GM23338 (cell line): ENCODE data around the gene LIMCH1. TPM values are rescaled to one million over a fixed set of nuclear protein-coding genes. Genes with fewer than 3 reads are reported as not detected.

Source experiments
- ATAC-seq: fragments of 200-7000 bp; cut with Tn5 transposase; 3 replicates; pipeline ENCODE4 v1.9.1; 2020
- DNase-seq: peaks from one replicate; pipeline ENCODE4 v3.0.0-alpha.2; 2015; ENCODE audit warnings: low spot score
- H2AFZ ChIP-seq: fragments of 200-600 bp; sonication (generic); 2 replicates; pipeline ENCODE4 v1.8.0; 2016; ENCODE audit warnings: antibody characterized with exemption, mild to moderate bottlenecking, moderate library complexity
- H3F3A ChIP-seq: fragments of 200-600 bp; sonication (generic); replicated peaks from 2 replicates; pipeline ENCODE4 v1.8.0; 2017; ENCODE audit warnings: antibody characterized with exemption, mixed run types, low read depth
- H3K27ac ChIP-seq: fragments of 200-600 bp; sonication (generic); 2 replicates; pipeline ENCODE4 v1.6.1; 2016; ENCODE audit warnings: low read depth
- H3K27me3 ChIP-seq: fragments of 200-600 bp; sonication (generic); 2 replicates; pipeline ENCODE4 v1.8.0; 2016; ENCODE audit warnings: mild to moderate bottlenecking, mixed run types, moderate library complexity; ENCODE audit not compliant: insufficient read depth
- H3K36me3 ChIP-seq: fragments of 200-600 bp; sonication (generic); 2 replicates; pipeline ENCODE4 v1.8.0; 2016; ENCODE audit warnings: mild to moderate bottlenecking; ENCODE audit not compliant: insufficient read depth
- H3K4me1 ChIP-seq: fragments of 200-600 bp; sonication (generic); 2 replicates; pipeline ENCODE4 v1.8.0; 2016; ENCODE audit warnings: mild to moderate bottlenecking, moderate library complexity; ENCODE audit not compliant: insufficient read depth
- H3K4me2 ChIP-seq: fragments of 200-600 bp; sonication (generic); 2 replicates; pipeline ENCODE4 v1.7.1; 2017; ENCODE audit warnings: mixed run types
- H3K4me3 ChIP-seq: fragments of 200-600 bp; sonication (generic); 2 replicates; pipeline ENCODE4 v1.6.1; 2016; ENCODE audit warnings: mixed run types
- H3K79me2 ChIP-seq: fragments of 200-600 bp; sonication (generic); replicated peaks from 2 replicates; pipeline ENCODE4 v1.8.0; 2017; ENCODE audit warnings: mild to moderate bottlenecking; ENCODE audit not compliant: insufficient read depth
- H3K9me2 ChIP-seq: fragments of 200-600 bp; sonication (generic); 2 replicates; pipeline ENCODE4 v1.8.0; 2017; ENCODE audit not compliant: insufficient read depth
- H4K20me1 ChIP-seq: fragments of 200-600 bp; sonication (generic); replicated peaks from 2 replicates; pipeline ENCODE4 v1.8.0; 2017; ENCODE audit warnings: mild to moderate bottlenecking; ENCODE audit not compliant: insufficient read depth
- H3K27ac Mint-ChIP-seq: 2 replicates; pipeline ENCODE4 v1.8.0; 2020; ENCODE audit warnings: inconsistent platforms, mild to moderate bottlenecking, moderate library complexity, mixed read lengths
- H3K27me3 Mint-ChIP-seq: 3 replicates; pipeline ENCODE4 v1.8.0; 2022; ENCODE audit warnings: low read depth, mild to moderate bottlenecking, moderate library complexity, mixed read lengths, inconsistent platforms; ENCODE audit not compliant: insufficient read depth, poor library complexity
- H3K36me3 Mint-ChIP-seq: 3 replicates; pipeline ENCODE4 v1.8.0; 2021; ENCODE audit warnings: low read depth, mild to moderate bottlenecking, inconsistent platforms, moderate library complexity, mixed read lengths
- H3K4me1 Mint-ChIP-seq: 3 replicates; pipeline ENCODE4 v1.8.0; 2020; ENCODE audit warnings: mild to moderate bottlenecking, inconsistent platforms, mixed read lengths
- H3K4me3 Mint-ChIP-seq: 3 replicates; pipeline ENCODE4 v1.8.0; 2021; ENCODE audit warnings: moderate library complexity, mild to moderate bottlenecking, inconsistent platforms, mixed read lengths
- H3K9me3 Mint-ChIP-seq: 3 replicates; pipeline ENCODE4 v1.8.0; 2020; ENCODE audit warnings: moderate library complexity, mild to moderate bottlenecking, inconsistent platforms, mixed read lengths
- CREB1 ChIP-seq: fragments of 250-450 bp; sonication (Bioruptor Pico); IDR thresholded peaks from 2 replicates; pipeline ENCODE4 v1.5.0; 2020; ENCODE audit warnings: low read depth, mild to moderate bottlenecking, moderate library complexity
- ETS1 ChIP-seq: IDR thresholded peaks from 2 replicates; pipeline ENCODE4 v1.6.1; 2016; ENCODE audit warnings: antibody characterized with exemption
- EZH2 ChIP-seq: fragments of 200-600 bp; sonication (generic); IDR thresholded peaks from one replicate; pipeline ENCODE4 v1.8.0; 2017; ENCODE audit warnings: antibody characterized with exemption, mild to moderate bottlenecking, low read depth; ENCODE audit not compliant: unreplicated experiment
- EZH2phosphoT487 ChIP-seq: fragments of 200-600 bp; sonication (generic); IDR thresholded peaks from one replicate; pipeline ENCODE4 v1.8.1; 2018; ENCODE audit warnings: antibody characterized with exemption; ENCODE audit not compliant: unreplicated experiment
- POLR2AphosphoS5 ChIP-seq: IDR thresholded peaks from 2 replicates; pipeline ENCODE4 v1.6.1; 2016; ENCODE audit warnings: antibody characterized with exemption, low read depth
- STAT1 ChIP-seq: IDR thresholded peaks from one replicate; pipeline ENCODE4 v1.6.1; 2016; ENCODE audit warnings: antibody characterized with exemption; ENCODE audit not compliant: unreplicated experiment
- polyA plus RNA-seq: library from polyadenylated mRNA; unstranded; fragments of >200 nt; fragmentation: Nextera tagmentation; extraction: Ambion mirVana; gene quantifications from 2 replicates; pipeline ENCODE4 v1.2.1, GENCODE V29; 2016
- total RNA-seq: library from RNA; depleted of rRNA; stranded (reverse); fragments of >200 nt; shearing (Covaris generic); gene quantifications from 2 replicates; pipeline ENCODE4 v1.2.3, GENCODE V29; 2014
- TF ChIP-seq, protein P1 (sequence below): fragments of 250-450 bp; sonication (Bioruptor Pico); IDR thresholded peaks from 2 replicates; pipeline ENCODE4 v1.5.0; 2020; ENCODE audit warnings: mild to moderate bottlenecking, moderate library complexity

Gene LIMCH1
- total and polyA plus RNA-seq, 2 experiments from 2014 or later, result 1.5 TPM

- TF ChIP-seq, protein P1, sequence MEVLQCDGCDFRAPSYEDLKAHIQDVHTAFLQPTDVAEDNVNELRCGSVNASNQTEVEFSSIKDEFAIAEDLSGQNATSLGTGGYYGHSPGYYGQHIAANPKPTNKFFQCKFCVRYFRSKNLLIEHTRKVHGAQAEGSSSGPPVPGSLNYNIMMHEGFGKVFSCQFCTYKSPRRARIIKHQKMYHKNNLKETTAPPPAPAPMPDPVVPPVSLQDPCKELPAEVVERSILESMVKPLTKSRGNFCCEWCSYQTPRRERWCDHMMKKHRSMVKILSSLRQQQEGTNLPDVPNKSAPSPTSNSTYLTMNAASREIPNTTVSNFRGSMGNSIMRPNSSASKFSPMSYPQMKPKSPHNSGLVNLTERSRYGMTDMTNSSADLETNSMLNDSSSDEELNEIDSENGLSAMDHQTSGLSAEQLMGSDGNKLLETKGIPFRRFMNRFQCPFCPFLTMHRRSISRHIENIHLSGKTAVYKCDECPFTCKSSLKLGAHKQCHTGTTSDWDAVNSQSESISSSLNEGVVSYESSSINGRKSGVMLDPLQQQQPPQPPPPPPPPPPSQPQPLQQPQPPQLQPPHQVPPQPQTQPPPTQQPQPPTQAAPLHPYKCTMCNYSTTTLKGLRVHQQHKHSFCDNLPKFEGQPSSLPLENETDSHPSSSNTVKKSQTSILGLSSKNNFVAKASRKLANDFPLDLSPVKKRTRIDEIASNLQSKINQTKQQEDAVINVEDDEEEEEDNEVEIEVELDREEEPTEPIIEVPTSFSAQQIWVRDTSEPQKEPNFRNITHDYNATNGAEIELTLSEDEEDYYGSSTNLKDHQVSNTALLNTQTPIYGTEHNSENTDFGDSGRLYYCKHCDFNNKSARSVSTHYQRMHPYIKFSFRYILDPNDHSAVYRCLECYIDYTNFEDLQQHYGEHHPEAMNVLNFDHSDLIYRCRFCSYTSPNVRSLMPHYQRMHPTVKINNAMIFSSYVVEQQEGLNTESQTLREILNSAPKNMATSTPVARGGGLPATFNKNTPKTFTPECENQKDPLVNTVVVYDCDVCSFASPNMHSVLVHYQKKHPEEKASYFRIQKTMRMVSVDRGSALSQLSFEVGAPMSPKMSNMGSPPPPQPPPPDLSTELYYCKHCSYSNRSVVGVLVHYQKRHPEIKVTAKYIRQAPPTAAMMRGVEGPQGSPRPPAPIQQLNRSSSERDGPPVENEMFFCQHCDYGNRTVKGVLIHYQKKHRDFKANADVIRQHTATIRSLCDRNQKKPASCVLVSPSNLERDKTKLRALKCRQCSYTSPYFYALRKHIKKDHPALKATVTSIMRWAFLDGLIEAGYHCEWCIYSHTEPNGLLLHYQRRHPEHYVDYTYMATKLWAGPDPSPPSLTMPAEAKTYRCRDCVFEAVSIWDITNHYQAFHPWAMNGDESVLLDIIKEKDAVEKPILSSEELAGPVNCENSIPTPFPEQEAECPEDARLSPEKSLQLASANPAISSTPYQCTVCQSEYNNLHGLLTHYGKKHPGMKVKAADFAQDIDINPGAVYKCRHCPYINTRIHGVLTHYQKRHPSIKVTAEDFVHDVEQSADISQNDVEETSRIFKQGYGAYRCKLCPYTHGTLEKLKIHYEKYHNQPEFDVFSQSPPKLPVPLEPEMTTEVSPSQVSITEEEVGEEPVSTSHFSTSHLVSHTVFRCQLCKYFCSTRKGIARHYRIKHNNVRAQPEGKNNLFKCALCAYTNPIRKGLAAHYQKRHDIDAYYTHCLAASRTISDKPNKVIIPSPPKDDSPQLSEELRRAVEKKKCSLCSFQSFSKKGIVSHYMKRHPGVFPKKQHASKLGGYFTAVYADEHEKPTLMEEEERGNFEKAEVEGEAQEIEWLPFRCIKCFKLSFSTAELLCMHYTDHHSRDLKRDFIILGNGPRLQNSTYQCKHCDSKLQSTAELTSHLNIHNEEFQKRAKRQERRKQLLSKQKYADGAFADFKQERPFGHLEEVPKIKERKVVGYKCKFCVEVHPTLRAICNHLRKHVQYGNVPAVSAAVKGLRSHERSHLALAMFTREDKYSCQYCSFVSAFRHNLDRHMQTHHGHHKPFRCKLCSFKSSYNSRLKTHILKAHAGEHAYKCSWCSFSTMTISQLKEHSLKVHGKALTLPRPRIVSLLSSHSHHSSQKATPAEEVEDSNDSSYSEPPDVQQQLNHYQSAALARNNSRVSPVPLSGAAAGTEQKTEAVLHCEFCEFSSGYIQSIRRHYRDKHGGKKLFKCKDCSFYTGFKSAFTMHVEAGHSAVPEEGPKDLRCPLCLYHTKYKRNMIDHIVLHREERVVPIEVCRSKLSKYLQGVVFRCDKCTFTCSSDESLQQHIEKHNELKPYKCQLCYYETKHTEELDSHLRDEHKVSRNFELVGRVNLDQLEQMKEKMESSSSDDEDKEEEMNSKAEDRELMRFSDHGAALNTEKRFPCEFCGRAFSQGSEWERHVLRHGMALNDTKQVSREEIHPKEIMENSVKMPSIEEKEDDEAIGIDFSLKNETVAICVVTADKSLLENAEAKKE, result no peak
Observed at GRCh38 chr4:41525129-41525528, 12.8 kb upstream of the LIMCH1 start (continued).

DNA sequence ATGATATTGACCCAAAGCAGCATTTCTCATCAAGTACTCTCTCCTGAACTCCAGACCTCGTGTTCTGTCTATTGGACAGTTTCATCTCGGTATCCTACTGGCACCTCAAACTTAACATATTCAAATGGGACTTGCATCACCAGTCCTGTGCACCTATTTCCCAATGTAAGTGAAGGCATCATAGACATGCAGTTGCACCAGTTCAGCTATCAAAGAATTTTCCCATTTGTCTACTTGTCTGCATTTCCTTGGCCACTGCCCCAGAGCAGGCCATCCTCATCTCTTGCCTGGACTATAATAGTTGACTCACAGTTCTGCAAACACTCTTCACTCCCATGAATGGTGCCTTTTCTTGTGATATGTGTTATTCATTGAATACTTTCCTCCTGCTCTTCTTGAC, 11.3 kb upstream of the LIMCH1 start:
- ATAC-seq (no peak), DNase-seq (no peak)
- no peaks in the 10 kb centered on the region for H3K79me2 ChIP-seq
- no peaks in the 10 kb centered on the region for H3F3A ChIP-seq
- no peaks in the 10 kb centered on the region for H3K27me3 Mint-ChIP-seq
- no peaks in the 10 kb centered on the region for H3K36me3 ChIP-seq
- H3K27me3 ChIP-seq, result no peaks in the 10 kb centered on the region
- no peak overlapping the region for H3K27ac ChIP-seq
- no peaks in the 10 kb centered on the region for H3K9me3 Mint-ChIP-seq
- H3K4me1 ChIP-seq, result peaks cover 10% of the 10 kb centered on the region; the same call in 1 of the 2 replicates
- H3K4me2 ChIP-seq, result no peak overlapping the region
- no peak overlapping the region for H3K4me3 ChIP-seq
- H3K4me1 Mint-ChIP-seq, result peaks cover 20% of the 10 kb centered on the region
- H3K36me3 Mint-ChIP-seq, result no peaks in the 10 kb centered on the region
- H3K4me3 Mint-ChIP-seq, result no peak overlapping the region
- H3K27ac Mint-ChIP-seq, result peak overlapping the region; percentile 29; the same call in 1 of the 2 replicates
- H4K20me1 ChIP-seq, result no peaks in the 10 kb centered on the region
- no peak overlapping the region for H2AFZ ChIP-seq
- peaks cover 4% of the 10 kb centered on the region; the same call in 1 of the 2 replicates for H3K9me2 ChIP-seq
- TF ChIP-seq CREB1 (CRISPR knock-in tag), result no peak
- TF ChIP-seq STAT1, result no peak
- TF ChIP-seq EZH2phosphoT487, result no peak
- TF ChIP-seq EZH2, result no peak
- TF ChIP-seq POLR2AphosphoS5, result no peak
- TF ChIP-seq ETS1, result no peak
- TF ChIP-seq, protein P1, result no peak
